Large intestine (tissue), 12 donors: Measurements from ENCODE around the gene GOLGA6L10. TPM values are rescaled to one million over a fixed set of nuclear protein-coding genes. Genes with fewer than 3 reads are reported as not detected.
"Not testable (repeated sequence)": the region's sequence is repeated elsewhere in the genome, so short reads cannot be mapped to it uniquely, and the experiment has no call there.

Experiments
- DNase-seq, 2 donors: peaks; one replicate each; pipeline versions ENCODE4 v3.0.0 to v3.0.0-alpha.2; 2013
- H3K27ac ChIP-seq: one replicate; pipeline ENCODE4 v1.5.1; 2013; ENCODE audit warnings: low read length
- H3K27me3 ChIP-seq: 2 replicates; pipeline ENCODE4 v1.6.1; 2013; ENCODE audit warnings: low read length; ENCODE audit not compliant: control insufficient read depth, insufficient read depth
- H3K36me3 ChIP-seq: 2 replicates; pipeline ENCODE4 v1.6.1; 2013; ENCODE audit warnings: low read length; ENCODE audit not compliant: control insufficient read depth, insufficient read depth
- H3K4me1 ChIP-seq: one replicate; pipeline ENCODE4 v1.6.1; 2013; ENCODE audit warnings: low read length; ENCODE audit not compliant: control insufficient read depth, insufficient read depth
- H3K4me3 ChIP-seq: one replicate; pipeline ENCODE4 v1.5.1; 2013; ENCODE audit warnings: low read length
- H3K9me3 ChIP-seq: one replicate; pipeline ENCODE4 v1.6.1; 2013; ENCODE audit warnings: mild to moderate bottlenecking, low read depth, low read length, moderate library complexity; ENCODE audit not compliant: control insufficient read depth
- WGBS: methylation state at CpG from one replicate; pipeline ENCODE4 v1.1.5; 2013; ENCODE audit warnings: low lambda C conversion rate; ENCODE audit not compliant: insufficient coverage; 5-methylcytosine and 5-hydroxymethylcytosine counted together
- long read RNA-seq, 11 donors: transcript quantifications; one replicate each; lab custom pipeline, GENCODE V29; 2026
- polyA plus RNA-seq: library from polyadenylated mRNA; unstranded; fragments of 120-200 nt; gene quantifications from one replicate; pipeline ENCODE4 v1.2.1, GENCODE V29; 2013

GOLGA6L10 gene, protein sequence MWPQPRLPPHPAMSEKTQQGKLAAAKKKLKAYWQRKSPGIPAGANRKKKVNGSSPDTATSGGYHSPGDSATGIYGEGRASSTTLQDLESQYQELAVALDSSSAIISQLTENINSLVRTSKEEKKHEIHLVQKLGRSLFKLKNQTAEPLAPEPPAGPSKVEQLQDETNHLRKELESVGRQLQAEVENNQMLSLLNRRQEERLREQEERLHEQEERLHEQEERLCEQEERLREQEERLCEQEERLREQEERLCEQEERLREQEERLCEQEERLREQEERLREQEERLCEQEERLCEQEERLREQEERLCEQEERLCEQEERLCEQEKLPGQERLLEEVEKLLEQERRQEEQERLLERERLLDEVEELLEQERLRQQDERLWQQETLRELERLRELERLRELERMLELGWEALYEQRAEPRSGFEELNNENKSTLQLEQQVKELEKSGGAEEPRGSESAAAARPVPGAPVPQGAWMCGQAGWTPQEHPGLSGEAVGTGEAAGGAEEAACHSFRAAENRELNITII
- 7.4 TPM for polyA plus RNA-seq
- long read RNA-seq, donor 1, partial matches to known transcripts: 5 of 5 reads
- long read RNA-seq, donor 1, other reads (novel, unspliced or antisense): 0 of 5 reads
- long read RNA-seq, donor 2, partial matches to known transcripts: 13 of 13 reads
- long read RNA-seq, donor 2, other reads (novel, unspliced or antisense): 0 of 13 reads
- long read RNA-seq, donor 3: 0 reads
- long read RNA-seq, donor 4: 0 reads
- long read RNA-seq, donor 5: 0 reads
- long read RNA-seq, donor 6: 0 reads
- long read RNA-seq, donor 7: 0 reads
- long read RNA-seq, donor 8: 0 reads
- long read RNA-seq, donor 9, partial matches to known transcripts: 6 of 6 reads
- long read RNA-seq, donor 9, other reads (novel, unspliced or antisense): 0 of 6 reads
- long read RNA-seq, donor 10: 0 reads
- long read RNA-seq, donor 11: 0 reads

DNA sequence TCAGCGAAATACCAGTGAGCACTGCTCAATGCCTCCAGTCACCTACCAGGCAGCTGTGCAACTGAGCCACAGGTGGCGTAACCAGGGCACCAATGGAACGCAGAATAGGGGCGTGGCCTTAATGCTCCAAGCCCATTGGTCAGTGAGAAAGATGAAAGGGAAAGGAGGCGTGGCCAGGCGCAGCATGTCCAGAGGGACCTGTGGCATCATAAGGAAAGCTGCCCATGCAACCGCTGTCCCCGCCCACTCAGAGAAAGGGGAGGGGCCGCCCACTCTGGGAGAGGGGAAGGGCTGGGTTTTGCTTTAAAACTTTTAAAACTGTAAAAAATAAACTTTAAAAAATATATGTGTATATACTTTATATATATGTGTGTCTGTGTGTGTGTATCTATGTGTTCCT is at the start of gene GOLGA6L10:
Gene GOLGA6L10, minus strand, starts transcription at position 101 of the 400 bp plus-strand sequence. Its CDS starts 100 bp downstream, at position 1.
- H3K4me3 ChIP-seq, H3K36me3 ChIP-seq, H3K27me3 ChIP-seq, H3K9me3 ChIP-seq, H3K27ac ChIP-seq, H3K4me1 ChIP-seq, DNase-seq: not testable (repeated sequence)
- no CpG with 5 or more reads among the region's 9 CpGs for WGBS

DNA sequence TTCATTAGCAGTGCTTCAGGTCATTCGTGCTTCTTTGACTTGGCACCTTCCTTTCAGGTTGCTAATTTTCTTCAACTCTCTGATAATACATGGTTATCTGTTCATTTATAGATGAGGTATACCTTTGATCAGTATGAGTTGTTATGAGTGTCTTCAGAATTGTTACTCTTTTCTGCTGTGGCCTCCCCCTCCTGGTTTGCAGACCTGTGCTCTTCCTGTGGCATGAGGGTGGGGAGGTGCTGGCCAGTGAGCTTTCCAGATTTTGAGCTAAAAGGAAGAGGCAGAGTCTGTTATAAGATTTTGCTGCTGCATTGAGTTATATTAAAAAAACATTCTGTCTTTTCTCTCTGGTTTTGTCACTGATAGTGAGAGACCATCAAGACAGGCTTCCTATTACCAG is 49.5 kb upstream of the GOLGA6L10 start:
- DNase-seq: no peak
- Histone ChIP-seq H3K27me3 (no peaks in the 10 kb centered on the region), H3K36me3 (no peaks in the 10 kb centered on the region), H3K27ac (no peak overlapping the region), H3K4me1 (no peaks in the 10 kb centered on the region), H3K4me3 (no peak overlapping the region), H3K9me3 (no peaks in the 10 kb centered on the region)
- WGBS: no CpG with 5 or more reads among the region's 1 CpG

DNA sequence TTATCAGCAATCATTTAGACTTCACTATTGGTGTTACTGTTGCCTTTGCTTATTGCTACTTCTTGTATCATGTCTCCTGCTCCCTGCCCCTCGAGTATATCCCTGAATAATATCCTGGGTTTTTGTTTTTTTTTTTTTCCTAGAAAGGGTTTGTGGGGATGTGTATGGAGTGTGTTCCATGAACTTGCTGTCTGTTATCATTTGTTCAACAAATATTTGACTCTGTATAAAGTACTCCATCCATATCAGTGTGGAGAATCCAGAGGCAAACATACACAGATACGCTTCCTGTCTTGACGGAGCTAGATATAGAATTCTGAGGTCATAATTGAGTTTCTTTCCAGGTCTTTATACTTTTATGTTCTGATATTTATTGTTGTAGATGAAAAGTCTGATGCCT is 48.5 kb upstream of the GOLGA6L10 start:
- H3K27me3 ChIP-seq: no peaks in the 10 kb centered on the region
- no peak for DNase-seq
- no peak overlapping the region for H3K27ac ChIP-seq
- H3K4me3 ChIP-seq: no peak overlapping the region
- no peaks in the 10 kb centered on the region for H3K9me3 ChIP-seq
- no peaks in the 10 kb centered on the region for H3K36me3 ChIP-seq
- no peaks in the 10 kb centered on the region for H3K4me1 ChIP-seq
- no CpG with 5 or more reads among the region's 3 CpGs for WGBS

DNA sequence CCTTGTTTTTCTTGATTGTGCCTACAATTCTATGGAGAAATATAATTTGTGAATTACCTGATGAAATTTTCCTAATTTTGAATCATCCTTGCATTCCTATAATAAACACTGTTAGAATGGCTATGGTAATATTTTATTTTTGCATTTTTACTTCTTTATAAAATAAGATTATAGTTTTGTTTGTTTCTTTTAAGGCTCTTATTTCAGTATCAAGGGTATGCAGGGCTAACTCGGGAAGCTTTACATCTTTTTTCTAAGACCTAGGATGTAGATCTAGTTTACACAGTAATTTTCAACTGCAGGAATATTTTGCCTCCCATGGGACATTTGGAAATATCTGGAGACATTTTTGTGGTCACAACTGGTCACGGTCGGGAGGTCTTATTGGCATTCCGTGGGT is 46.5 kb upstream of the GOLGA6L10 start:
- H3K9me3 ChIP-seq, H3K4me1 ChIP-seq, DNase-seq, H3K27ac ChIP-seq, H3K27me3 ChIP-seq, H3K36me3 ChIP-seq, H3K4me3 ChIP-seq: not testable (repeated sequence)
- no CpG with 5 or more reads among the region's 4 CpGs for WGBS

DNA sequence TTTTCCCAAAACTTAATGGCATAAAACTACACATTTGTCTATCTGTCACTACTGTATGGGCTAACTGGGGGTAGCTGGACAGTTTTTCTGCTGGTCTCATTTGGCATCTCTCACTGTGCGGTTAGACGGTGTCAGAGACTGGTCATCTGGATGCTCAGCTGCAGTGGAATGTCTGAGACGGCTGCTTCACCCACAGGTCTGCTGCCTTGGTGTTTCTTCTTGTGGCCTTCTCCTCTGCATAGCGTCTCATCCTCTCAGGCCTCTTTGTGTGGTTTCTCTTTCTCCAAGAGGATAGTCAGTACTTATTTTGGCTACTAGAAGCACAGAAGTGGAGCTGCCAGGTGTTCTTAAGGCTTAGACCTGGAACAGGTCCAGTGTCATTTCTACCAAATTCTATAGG is 44.4 kb upstream of the GOLGA6L10 start:
- no peak overlapping the region for H3K4me3 ChIP-seq
- H3K36me3 ChIP-seq: no peaks in the 10 kb centered on the region
- H3K9me3 ChIP-seq: no peaks in the 10 kb centered on the region
- no peaks in the 10 kb centered on the region for H3K27me3 ChIP-seq
- no peak overlapping the region for H3K27ac ChIP-seq
- H3K4me1 ChIP-seq: no peaks in the 10 kb centered on the region
- no peak for DNase-seq
- WGBS: no CpG with 5 or more reads among the region's 4 CpGs

DNA sequence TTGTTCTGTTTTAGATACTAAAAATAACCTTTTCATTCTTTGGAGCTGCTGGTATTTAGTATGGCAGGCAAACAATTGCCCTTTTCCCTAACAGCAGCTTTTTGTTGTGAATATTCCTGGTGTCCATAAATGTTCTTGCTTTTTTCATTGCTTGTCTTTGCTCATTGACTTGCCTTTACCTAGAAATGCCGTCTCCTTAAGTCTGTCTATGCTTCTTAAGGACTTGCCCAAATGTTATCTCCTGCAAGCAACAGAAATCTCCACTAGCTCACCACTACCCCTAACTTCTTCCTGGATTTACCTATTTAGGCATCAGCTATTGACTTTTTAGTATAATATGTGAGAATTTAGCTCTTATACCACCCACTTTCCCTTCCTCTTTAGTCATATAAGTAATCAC is 42.8 kb upstream of the GOLGA6L10 start:
- H3K4me1 ChIP-seq, H3K36me3 ChIP-seq, H3K27ac ChIP-seq, DNase-seq, H3K9me3 ChIP-seq, H3K27me3 ChIP-seq, H3K4me3 ChIP-seq: not testable (repeated sequence)
- 100% methylated on average over 1 of the region's 1 CpG for WGBS

DNA sequence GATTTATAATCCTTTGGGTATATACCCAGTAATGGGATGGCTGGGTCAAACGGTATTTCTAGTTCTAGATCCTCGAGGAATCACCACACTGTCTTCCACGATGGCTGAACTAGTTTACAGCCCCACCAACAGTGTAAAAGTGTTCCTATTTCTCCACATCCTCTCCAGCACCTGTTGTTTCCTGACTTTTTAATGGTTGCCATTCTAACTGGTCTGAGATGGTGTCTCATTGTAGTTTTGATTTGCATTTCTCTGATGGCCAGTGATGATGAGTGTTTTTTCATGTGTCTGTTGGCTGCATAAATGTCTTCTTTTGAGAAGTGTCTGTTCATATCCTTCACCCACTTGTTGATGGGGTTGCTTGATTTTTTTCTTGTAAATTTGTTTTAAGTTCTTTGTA is 40.9 kb upstream of the GOLGA6L10 start:
- not testable (repeated sequence) for H3K4me3 ChIP-seq, H3K4me1 ChIP-seq, H3K27me3 ChIP-seq, H3K36me3 ChIP-seq, H3K27ac ChIP-seq, DNase-seq, H3K9me3 ChIP-seq
- no CpG with 5 or more reads among the region's 3 CpGs for WGBS

DNA sequence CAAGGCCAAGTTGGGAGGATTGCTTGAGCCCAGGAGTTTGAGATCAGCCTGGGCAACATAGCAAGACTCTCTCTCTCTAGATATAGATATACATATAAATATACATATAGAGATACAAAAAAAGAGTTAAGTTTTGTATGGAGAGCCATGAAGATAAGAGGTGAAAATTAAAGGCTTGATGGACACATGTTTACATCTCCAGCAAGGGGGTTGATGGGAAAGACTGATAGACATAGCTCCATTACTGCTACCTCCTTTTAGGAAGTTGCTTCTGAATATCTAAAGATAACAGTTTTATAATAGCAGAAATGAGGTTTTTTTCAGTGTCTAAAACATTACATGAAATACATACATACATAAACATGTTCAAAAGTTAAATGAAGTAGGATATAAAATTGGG is 37.9 kb upstream of the GOLGA6L10 start:
- H3K4me1 ChIP-seq, H3K9me3 ChIP-seq, DNase-seq, H3K27me3 ChIP-seq, H3K4me3 ChIP-seq, H3K27ac ChIP-seq, H3K36me3 ChIP-seq: not testable (repeated sequence)

DNA sequence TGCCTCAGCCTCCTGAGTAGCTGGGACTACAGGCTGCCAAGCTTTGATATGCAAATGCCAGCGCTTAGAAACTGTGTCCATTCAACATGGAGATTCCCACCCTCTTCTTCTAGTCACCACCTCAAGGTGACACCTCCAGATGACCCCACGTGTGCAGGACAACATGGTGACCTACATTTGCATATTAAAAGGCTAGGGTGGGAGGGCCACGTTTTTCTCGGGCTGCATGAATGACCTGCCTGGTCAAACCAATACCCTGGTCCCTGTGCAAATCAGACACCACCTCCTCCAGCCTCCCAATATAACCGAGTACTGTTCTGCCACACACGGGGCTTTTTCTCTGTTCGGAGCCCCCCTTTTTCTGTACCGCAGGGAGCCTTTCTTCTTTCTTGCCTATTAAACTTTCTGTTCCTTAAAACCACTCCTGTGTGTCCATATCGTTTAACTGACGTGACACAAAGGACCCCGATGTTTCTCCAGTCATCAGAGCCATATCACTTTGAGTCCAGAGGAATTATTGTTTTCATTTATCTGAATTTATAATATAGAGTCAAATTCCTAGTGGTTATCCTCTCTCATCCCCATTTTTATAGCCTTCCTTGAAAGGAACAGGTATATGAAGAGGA is 32.2 kb upstream of the GOLGA6L10 start:
- not testable (repeated sequence) for H3K9me3 ChIP-seq, H3K4me1 ChIP-seq, H3K4me3 ChIP-seq, H3K27ac ChIP-seq, H3K36me3 ChIP-seq, DNase-seq, H3K27me3 ChIP-seq
- WGBS: 100% methylated on average over 2 of the region's 11 CpGs

DNA sequence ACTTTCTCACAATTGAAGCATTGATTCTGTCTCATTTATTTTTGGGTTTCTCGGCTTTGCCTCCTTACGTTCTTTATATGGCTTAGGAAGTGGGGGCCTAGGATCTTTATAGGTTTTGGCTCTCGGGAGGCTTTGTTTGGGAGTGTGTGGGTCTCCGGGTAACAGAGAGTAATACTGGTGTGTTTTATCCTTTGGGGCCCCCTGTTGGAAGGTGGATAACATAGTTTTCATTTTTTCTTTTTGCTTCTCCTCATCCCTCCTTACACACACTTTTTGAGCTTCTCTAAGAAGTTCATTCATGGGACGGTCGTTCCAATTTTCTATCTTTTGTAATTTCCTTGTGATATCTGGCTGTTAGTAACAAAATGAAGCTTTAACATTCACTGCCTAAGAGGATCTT is 30.3 kb upstream of the GOLGA6L10 start:
- not testable (repeated sequence) for H3K4me3 ChIP-seq, H3K9me3 ChIP-seq, H3K4me1 ChIP-seq, DNase-seq, H3K27ac ChIP-seq, H3K36me3 ChIP-seq, H3K27me3 ChIP-seq
- 100% methylated on average over 3 of the region's 6 CpGs for WGBS
